Thyroid gland (tissue), 4 donors: ENCODE measurements around the gene UBE2D2. TPM values are rescaled to one million over a fixed set of nuclear protein-coding genes. Genes with fewer than 3 reads are reported as not detected.

ENCODE experiments used
- DNase-seq, 2 donors: peaks; one replicate each; pipeline ENCODE4 v3.0.0-alpha.2; 2019
- H3K27ac ChIP-seq, 3 donors: fragments of 200-600 bp; sonication (generic); 1 replicate in 2 of 3; 2 replicates in 1 of 3; pipeline ENCODE4 v1.5.1; 2016 to 2019; ENCODE audit warnings: mild to moderate bottlenecking in 1 of 3, moderate library complexity in 1 of 3
- H3K27me3 ChIP-seq: fragments of 200-600 bp; sonication (generic); one replicate; pipeline ENCODE4 v1.5.1; 2019
- H3K36me3 ChIP-seq, 2 donors: fragments of 200-600 bp; sonication (generic); one replicate each; pipeline ENCODE4 v1.5.1; 2016 to 2019
- H3K4me1 ChIP-seq, 2 donors: fragments of 200-600 bp; sonication (generic); one replicate each; pipeline ENCODE4 v1.5.1; 2017 to 2019
- H3K4me3 ChIP-seq, 3 donors: fragments of 200-600 bp; sonication (generic); replicated peaks in 1 of 3; 1 replicate in 2 of 3; 2 replicates in 1 of 3; pipeline ENCODE4 v1.5.1; 2016; ENCODE audit warnings: mild to moderate bottlenecking in 1 of 3
- H3K9me3 ChIP-seq: fragments of 200-600 bp; sonication (generic); one replicate; pipeline ENCODE4 v1.5.1; 2017
- POLR2A ChIP-seq, 2 donors: fragments of 450-650 bp; IDR thresholded peaks; one replicate each; pipeline ENCODE4 v1.6.1; 2017; ENCODE audit warnings: antibody characterized with exemption in 2 of 2, mild to moderate bottlenecking in 2 of 2, moderate library complexity in 1 of 2
- WGBS, 2 donors: methylation state at CpG; one replicate each; pipeline ENCODE4 v1.1.5; 2017; 5-methylcytosine and 5-hydroxymethylcytosine counted together
- intact Hi-C: fragments of 100-400 bp; cut with DNase I; formaldehyde crosslinking; loops from one replicate; pipeline ENCODE4 v1.15.1; 2023
- total RNA-seq, 4 donors: library from RNA; depleted of rRNA; stranded (reverse); fragments of >200 nt; gene quantifications; one replicate each; pipeline ENCODE4 v1.2.3, GENCODE V29; 2016
- TF ChIP-seq, protein P1 (sequence below), 6 experiments: fragments of 200-600 bp in 3 of 6; fragments of 450-650 bp in 3 of 6; sonication (generic) in 3 of 6; IDR thresholded peaks; one replicate each; pipeline ENCODE4 v1.5.1; 2016 to 2019; ENCODE audit warnings: antibody characterized with exemption in 6 of 6, mild to moderate bottlenecking in 2 of 6, inconsistent platforms in 1 of 6, moderate library complexity in 1 of 6

The UBE2D2 gene
- total RNA-seq, 4 donors from 2014 or later, result 72.4 to 125 (median 99.5) TPM

- H3K4me1 ChIP-seq, result peaks cover 45 to 55% of the 10 kb centered on the region in 2 donors
- intact Hi-C loops, result no loop called here
- no peak overlapping the region for H3K4me3 ChIP-seq
- DNase-seq, result peak; percentile 71 to 74
- no peaks in the 10 kb centered on the region for H3K36me3 ChIP-seq
- H3K9me3 ChIP-seq, result no peaks in the 10 kb centered on the region
- TF ChIP-seq POLR2A (IDR thresholded peaks at IDR 0.05), result peak in 1 of 2 donors; percentile 29
- TF ChIP-seq, protein P1, sequence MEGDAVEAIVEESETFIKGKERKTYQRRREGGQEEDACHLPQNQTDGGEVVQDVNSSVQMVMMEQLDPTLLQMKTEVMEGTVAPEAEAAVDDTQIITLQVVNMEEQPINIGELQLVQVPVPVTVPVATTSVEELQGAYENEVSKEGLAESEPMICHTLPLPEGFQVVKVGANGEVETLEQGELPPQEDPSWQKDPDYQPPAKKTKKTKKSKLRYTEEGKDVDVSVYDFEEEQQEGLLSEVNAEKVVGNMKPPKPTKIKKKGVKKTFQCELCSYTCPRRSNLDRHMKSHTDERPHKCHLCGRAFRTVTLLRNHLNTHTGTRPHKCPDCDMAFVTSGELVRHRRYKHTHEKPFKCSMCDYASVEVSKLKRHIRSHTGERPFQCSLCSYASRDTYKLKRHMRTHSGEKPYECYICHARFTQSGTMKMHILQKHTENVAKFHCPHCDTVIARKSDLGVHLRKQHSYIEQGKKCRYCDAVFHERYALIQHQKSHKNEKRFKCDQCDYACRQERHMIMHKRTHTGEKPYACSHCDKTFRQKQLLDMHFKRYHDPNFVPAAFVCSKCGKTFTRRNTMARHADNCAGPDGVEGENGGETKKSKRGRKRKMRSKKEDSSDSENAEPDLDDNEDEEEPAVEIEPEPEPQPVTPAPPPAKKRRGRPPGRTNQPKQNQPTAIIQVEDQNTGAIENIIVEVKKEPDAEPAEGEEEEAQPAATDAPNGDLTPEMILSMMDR (IDR thresholded peaks at IDR 0.05), result no peak
- 61 to 63% methylated on average over 6 of the region's 6 CpGs for WGBS, 2 donors
- H3K27ac ChIP-seq, result peak overlapping the region; percentile 49 to 80 (median 71)
- H3K27me3 ChIP-seq, result no peaks in the 10 kb centered on the region
Measured at GRCh38 chr5:139565411-139566305, 4.5 kb downstream of the UBE2D2 start.

GRCh38 chr5:139566611-139567010, 5.5 kb downstream of the UBE2D2 start:
- Histone ChIP-seq H3K4me3 (no peak overlapping the region), H3K9me3 (no peaks in the 10 kb centered on the region), H3K27ac (peak overlapping the region in 2 of 3 donors; percentile 71 to 80), H3K36me3 (no peaks in the 10 kb centered on the region), H3K4me1 (peaks cover 51 to 64% of the 10 kb centered on the region in 2 donors), H3K27me3 (no peaks in the 10 kb centered on the region)
- DNase-seq, result no peak
- TF ChIP-seq POLR2A (IDR thresholded peaks at IDR 0.05), result no peak
- TF ChIP-seq, protein P1 (IDR thresholded peaks at IDR 0.05), result no peak
- WGBS, 2 donors, result 80 to 87% methylated on average over 5 of the region's 5 CpGs
- intact Hi-C loops, result no loop called here

DNA sequence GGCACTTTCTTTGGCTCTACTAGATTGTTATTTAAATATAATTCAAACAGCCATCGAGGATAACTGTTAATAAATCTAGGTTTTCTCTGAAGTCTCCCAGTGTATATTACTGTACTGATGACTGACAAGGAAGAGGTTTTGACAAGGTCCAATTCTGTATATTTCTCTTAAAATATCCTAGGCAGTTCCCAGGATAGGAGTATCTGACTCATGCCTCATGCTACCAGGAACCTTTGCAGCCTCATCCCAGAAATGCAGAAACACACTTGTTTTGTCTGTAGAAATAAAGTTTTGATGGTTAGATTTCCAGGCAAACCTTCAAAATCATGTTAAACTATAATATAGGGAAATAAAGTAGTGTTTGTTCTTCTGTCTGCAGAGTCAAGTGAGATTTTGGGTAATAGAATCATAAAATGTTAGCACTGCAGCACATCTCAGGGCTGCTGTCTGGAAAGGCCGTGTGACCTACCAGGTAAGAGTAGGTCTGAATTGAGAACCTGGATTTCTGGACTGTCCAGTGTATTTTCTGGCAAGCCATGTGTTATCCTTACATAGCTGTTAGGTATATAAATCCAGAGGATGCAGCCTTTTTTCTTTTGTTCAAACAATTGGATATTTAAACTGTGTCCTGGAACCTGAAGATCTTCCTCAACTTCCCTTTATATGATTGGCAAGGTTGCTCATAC, 8.3 kb downstream of the UBE2D2 start:
- no peak for TF ChIP-seq POLR2A (IDR thresholded peaks at IDR 0.05)
- TF ChIP-seq, protein P1 (IDR thresholded peaks at IDR 0.05), result no peak
- Histone ChIP-seq H3K36me3 (no peaks in the 10 kb centered on the region), H3K27me3 (no peaks in the 10 kb centered on the region), H3K4me3 (no peak overlapping the region), H3K9me3 (no peaks in the 10 kb centered on the region), H3K4me1 (peaks cover 39 to 60% of the 10 kb centered on the region in 2 donors), H3K27ac (no peak overlapping the region)
- intact Hi-C loops, result no loop called here
- no peak for DNase-seq
- WGBS, 2 donors, result 80 to 83% methylated on average over 2 of the region's 2 CpGs

- Histone ChIP-seq H3K4me3 (no peak overlapping the region), H3K4me1 (peaks cover 29 to 49% of the 10 kb centered on the region in 2 donors), H3K36me3 (no peaks in the 10 kb centered on the region), H3K9me3 (no peaks in the 10 kb centered on the region), H3K27ac (no peak overlapping the region), H3K27me3 (no peaks in the 10 kb centered on the region)
- no peak for DNase-seq
- WGBS, 2 donors, result 67% methylated on average over 3 of the region's 3 CpGs
- intact Hi-C loops, result no loop called here
- TF ChIP-seq, protein P1 (IDR thresholded peaks at IDR 0.05), result no peak
- TF ChIP-seq POLR2A (IDR thresholded peaks at IDR 0.05), result no peak
Measured at GRCh38 chr5:139571543-139571942, 10.4 kb downstream of the UBE2D2 start.

DNA sequence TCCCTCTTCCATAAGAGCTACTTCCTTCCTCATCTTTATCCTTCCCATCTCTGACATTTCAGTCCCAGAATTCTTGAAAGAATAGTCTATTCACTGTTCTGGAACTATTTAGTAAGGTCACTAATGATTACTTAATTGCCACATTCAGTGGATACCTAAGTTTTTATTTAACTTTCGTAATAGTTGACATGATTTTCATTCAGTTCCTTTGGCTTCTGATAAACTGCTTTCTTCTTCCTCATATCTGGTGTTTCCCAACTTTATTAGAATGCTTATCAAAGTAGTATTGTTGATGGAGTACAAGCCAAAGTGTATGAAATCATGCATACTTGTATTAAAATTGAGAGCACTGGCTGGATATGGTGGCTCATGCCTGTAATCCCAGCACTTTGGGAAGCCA, 10.8 kb downstream of the UBE2D2 start:
- intact Hi-C loops, result no loop called here
- no peak overlapping the region for H3K27ac ChIP-seq
- TF ChIP-seq, protein P1 (IDR thresholded peaks at IDR 0.05), result no peak
- no peak for TF ChIP-seq POLR2A (IDR thresholded peaks at IDR 0.05)
- H3K36me3 ChIP-seq, result no peaks in the 10 kb centered on the region
- H3K4me1 ChIP-seq, result peaks cover 24 to 45% of the 10 kb centered on the region in 2 donors
- 77 to 80% methylated on average over 1 of the region's 1 CpG for WGBS, 2 donors
- H3K27me3 ChIP-seq, result no peaks in the 10 kb centered on the region
- H3K9me3 ChIP-seq, result no peaks in the 10 kb centered on the region
- no peak for DNase-seq
- no peak overlapping the region for H3K4me3 ChIP-seq
